Stimulated activated CD4-positive, alpha-beta T cell treated with anti-CD3 and anti-CD28 coated beads, Interleukin-1b, Interleukin-23, amount 100 ng/mL, for 4 hours (primary cell): ENCODE data around the gene ARFGEF3.

ENCODE experiments used
- DNase-seq, 2 donors: peaks; one replicate each; pipeline ENCODE4 v3.0.0-alpha.2; 2020; ENCODE audit warnings: low read depth in 2 of 2

Gene ARFGEF3

GRCh38 chr6:138308731-138309110 lies 147.0 kb downstream of the ARFGEF3 start:
- DNase-seq: no peak

- DNase-seq: no peak
Observed at GRCh38 chr6:138309695-138310094, 148.0 kb downstream of the ARFGEF3 start.

- no peak for DNase-seq
Observed at GRCh38 chr6:138310294-138310693, 148.6 kb downstream of the ARFGEF3 start.

GRCh38 chr6:138310821-138311220 lies 149.1 kb downstream of the ARFGEF3 start:
- DNase-seq: no peak

GRCh38 chr6:138311268-138311667 lies 149.5 kb downstream of the ARFGEF3 start:
- no peak for DNase-seq

GRCh38 chr6:138318741-138319375 lies 157.1 kb downstream of the ARFGEF3 start:
- no peak for DNase-seq

GRCh38 chr6:138321934-138322333 lies 160.2 kb downstream of the ARFGEF3 start:
- no peak for DNase-seq

- no peak for DNase-seq
Observed at GRCh38 chr6:138323821-138324220, 162.1 kb downstream of the ARFGEF3 start.

- DNase-seq: no peak
Observed at GRCh38 chr6:138328210-138328609, 166.5 kb downstream of the ARFGEF3 start.

GRCh38 chr6:138330763-138331162 lies 169.0 kb downstream of the ARFGEF3 start:
- no peak for DNase-seq

GRCh38 chr6:138331444-138331843 lies 169.7 kb downstream of the ARFGEF3 start:
- DNase-seq: no peak

- no peak for DNase-seq
Observed at GRCh38 chr6:138331984-138332383, 170.2 kb downstream of the ARFGEF3 start.

- DNase-seq: no peak
Observed at GRCh38 chr6:138334000-138334399, 172.3 kb downstream of the ARFGEF3 start.

GRCh38 chr6:138334963-138335362 lies 173.2 kb downstream of the ARFGEF3 start:
- DNase-seq: no peak

GRCh38 chr6:138336221-138336620 lies 174.5 kb downstream of the ARFGEF3 start:
- DNase-seq: no peak

GRCh38 chr6:138337076-138337475 lies 175.3 kb downstream of the ARFGEF3 start:
- DNase-seq: no peak

- DNase-seq: no peak
Observed at GRCh38 chr6:138339024-138339423, 177.3 kb downstream of the ARFGEF3 start.

GRCh38 chr6:138341176-138341575 lies 179.4 kb downstream of the ARFGEF3 start:
- DNase-seq: no peak

- DNase-seq: no peak
Observed at GRCh38 chr6:138343112-138343511, 181.4 kb downstream of the ARFGEF3 start.

GRCh38 chr6:138345565-138346285 lies 184.0 kb downstream of the ARFGEF3 start:
- no peak for DNase-seq

GRCh38 chr6:138346302-138347195 lies 184.8 kb downstream of the ARFGEF3 start:
- no peak for DNase-seq

GRCh38 chr6:138347864-138348263 lies 186.1 kb downstream of the ARFGEF3 start:
- no peak for DNase-seq

- DNase-seq: no peak
Observed at GRCh38 chr6:138349891-138350290, 188.2 kb downstream of the ARFGEF3 start.
